ENCODE data around the gene CCDC192. TPM values are rescaled to one million over a fixed set of nuclear protein-coding genes. Genes with fewer than 3 reads are reported as not detected.

Gene CCDC192
- polyA plus RNA-seq, 3 donors, result not detected

- Mint-ChIP-seq H3K4me1 (no peaks in the 10 kb centered on the region), H3K4me3 (no peak overlapping the region), H3K36me3 (peaks cover 0 to 3% of the 10 kb centered on the region in 2 donors), H3K27me3 (ENCODE audit: low read depth in 3 of 3) (peaks cover 0 to 4% (median 3%) of the 10 kb centered on the region in 3 donors), H3K27ac (no peak overlapping the region), H3K9me3 (peaks cover 0 to 10% (median 2%) of the 10 kb centered on the region in 7 donors)
- no peaks in the 10 kb centered on the region for H3K27me3 ChIP-seq (ENCODE audit: control insufficient read depth in 2 of 2, insufficient read depth in 2 of 2, low read length in 2 of 2)
- intact Hi-C loops (cut with micrococcal nuclease), result no loop called here
- H3K36me3 ChIP-seq (replicated peaks in 1 of 2; ENCODE audit: control insufficient read depth in 1 of 2, insufficient read depth in 2 of 2, low read length in 2 of 2), result no peaks in the 10 kb centered on the region
- H3K9ac ChIP-seq (ENCODE audit: insufficient read depth, low read length, poor library complexity, severe bottlenecking), result no peak overlapping the region
- H3K4me2 ChIP-seq (replicated peaks; ENCODE audit: extremely low read depth, low read length, poor library complexity, severe bottlenecking), result no peak overlapping the region
- no peaks in the 10 kb centered on the region for H3K9me3 ChIP-seq (replicated peaks in 1 of 2; ENCODE audit: control insufficient read depth in 1 of 2, insufficient read depth in 1 of 2, low read length in 2 of 2)
- no peak overlapping the region for H3K27ac ChIP-seq (ENCODE audit: low read depth in 1 of 2, low read length in 2 of 2)
- H3K79me2 ChIP-seq (ENCODE audit: insufficient read depth, low read length), result no peaks in the 10 kb centered on the region
- no peak overlapping the region for H2AFZ ChIP-seq (ENCODE audit: insufficient read depth, low read depth, low read length, poor library complexity, severe bottlenecking)
- no peaks in the 10 kb centered on the region for H3K4me1 ChIP-seq (ENCODE audit: control insufficient read depth in 1 of 2, insufficient read depth in 2 of 2, low read length in 2 of 2)
- WGBS (ENCODE audit: insufficient coverage), result no CpG with 5 or more reads among the region's 4 CpGs
- no peak for TF ChIP-seq CTCF (IDR thresholded peaks at IDR 0.05)
- no peak for DNase-seq
- H4K20me1 ChIP-seq (ENCODE audit: insufficient read depth, low read length), result no peaks in the 10 kb centered on the region
- H3K4me3 ChIP-seq (replicated peaks in 1 of 3; ENCODE audit: low read depth in 2 of 3, low read length in 3 of 3), result no peak overlapping the region
Observed at GRCh38 chr5:127951791-127952190, 248.6 kb downstream of the CCDC192 start.

GRCh38 chr5:127957183-127957582 lies 254.0 kb downstream of the CCDC192 start:
- H3K4me1 Mint-ChIP-seq, result peaks cover 17% of the 10 kb centered on the region
- intact Hi-C loops (cut with micrococcal nuclease), result no loop called here

More at GRCh38 chr5:127957183-127957582, 254.0 kb downstream of the CCDC192 start:
- peaks cover 0 to 10% (median 2%) of the 10 kb centered on the region in 7 donors for H3K9me3 Mint-ChIP-seq
- Histone ChIP-seq H3K4me3 (replicated peaks in 1 of 3; ENCODE audit: low read depth in 2 of 3, low read length in 3 of 3) (no peak overlapping the region), H2AFZ (ENCODE audit: insufficient read depth, low read depth, low read length, poor library complexity, severe bottlenecking) (no peak overlapping the region), H3K4me2 (replicated peaks; ENCODE audit: extremely low read depth, low read length, poor library complexity, severe bottlenecking) (no peak overlapping the region), H3K27ac (ENCODE audit: low read depth in 1 of 2, low read length in 2 of 2) (no peak overlapping the region), H3K4me1 (ENCODE audit: control insufficient read depth in 1 of 2, insufficient read depth in 2 of 2, low read length in 2 of 2) (no peaks in the 10 kb centered on the region), H3K27me3 (ENCODE audit: control insufficient read depth in 2 of 2, insufficient read depth in 2 of 2, low read length in 2 of 2) (no peaks in the 10 kb centered on the region), H4K20me1 (ENCODE audit: insufficient read depth, low read length) (no peaks in the 10 kb centered on the region), H3K9me3 (replicated peaks in 1 of 2; ENCODE audit: control insufficient read depth in 1 of 2, insufficient read depth in 1 of 2, low read length in 2 of 2) (no peaks in the 10 kb centered on the region), H3K79me2 (ENCODE audit: insufficient read depth, low read length) (no peaks in the 10 kb centered on the region), H3K36me3 (replicated peaks in 1 of 2; ENCODE audit: control insufficient read depth in 1 of 2, insufficient read depth in 2 of 2, low read length in 2 of 2) (no peaks in the 10 kb centered on the region), H3K9ac (ENCODE audit: insufficient read depth, low read length, poor library complexity, severe bottlenecking) (no peak overlapping the region)
- WGBS (ENCODE audit: insufficient coverage), result 31% methylated on average over 2 of the region's 2 CpGs
- DNase-seq, result no peak
- H3K4me3 Mint-ChIP-seq, result no peak overlapping the region
- peaks cover 0 to 3% of the 10 kb centered on the region in 2 donors for H3K36me3 Mint-ChIP-seq
- H3K27me3 Mint-ChIP-seq (ENCODE audit: low read depth in 3 of 3), result peaks cover 0 to 4% (median 1%) of the 10 kb centered on the region in 3 donors
- H3K27ac Mint-ChIP-seq, result no peak overlapping the region
- TF ChIP-seq CTCF (IDR thresholded peaks at IDR 0.05), result no peak
